Neutrophil (primary cell): ENCODE measurements around the gene SMIM41.

ENCODE experiments used
- H3K27ac ChIP-seq: fragments of 200-600 bp; sonication (generic); 2 replicates; pipeline ENCODE4 v1.5.1; 2016; ENCODE audit warnings: mild to moderate bottlenecking, moderate library complexity
- H3K27me3 ChIP-seq: fragments of 200-600 bp; sonication (generic); 2 replicates; pipeline ENCODE4 v1.6.0; 2016; ENCODE audit warnings: mild to moderate bottlenecking
- H3K36me3 ChIP-seq: fragments of 200-600 bp; sonication (generic); 2 replicates; pipeline ENCODE4 v1.5.1; 2017
- H3K4me1 ChIP-seq, 2 experiments: fragments of 200-600 bp in 1 of 2; sonication (generic) in 1 of 2; 1 replicate in 1 of 2; 2 replicates in 1 of 2; pipeline versions ENCODE4 v1.5.1 to v1.6.1; 2013 to 2016; ENCODE audit warnings: low read depth in 1 of 2, low read length in 1 of 2, mild to moderate bottlenecking in 1 of 2, moderate library complexity in 1 of 2; ENCODE audit not compliant: control insufficient read depth in 1 of 2, insufficient read depth in 1 of 2
- H3K4me3 ChIP-seq, 2 experiments: fragments of 200-600 bp in 1 of 2; sonication (generic) in 1 of 2; 1 replicate in 1 of 2; 2 replicates in 1 of 2; pipeline ENCODE4 v1.5.1; 2013 to 2016; ENCODE audit warnings: low read depth in 1 of 2, low read length in 1 of 2, mild to moderate bottlenecking in 1 of 2, moderate library complexity in 1 of 2
- H3K9me3 ChIP-seq: fragments of 200-600 bp; sonication (generic); 2 replicates; pipeline ENCODE4 v1.5.1; 2016
- TF ChIP-seq, protein P1 (sequence below): fragments of 200-600 bp; sonication (generic); IDR thresholded peaks from 2 replicates; pipeline ENCODE4 v1.5.1; 2016; ENCODE audit warnings: antibody characterized with exemption

The SMIM41 gene

DNA sequence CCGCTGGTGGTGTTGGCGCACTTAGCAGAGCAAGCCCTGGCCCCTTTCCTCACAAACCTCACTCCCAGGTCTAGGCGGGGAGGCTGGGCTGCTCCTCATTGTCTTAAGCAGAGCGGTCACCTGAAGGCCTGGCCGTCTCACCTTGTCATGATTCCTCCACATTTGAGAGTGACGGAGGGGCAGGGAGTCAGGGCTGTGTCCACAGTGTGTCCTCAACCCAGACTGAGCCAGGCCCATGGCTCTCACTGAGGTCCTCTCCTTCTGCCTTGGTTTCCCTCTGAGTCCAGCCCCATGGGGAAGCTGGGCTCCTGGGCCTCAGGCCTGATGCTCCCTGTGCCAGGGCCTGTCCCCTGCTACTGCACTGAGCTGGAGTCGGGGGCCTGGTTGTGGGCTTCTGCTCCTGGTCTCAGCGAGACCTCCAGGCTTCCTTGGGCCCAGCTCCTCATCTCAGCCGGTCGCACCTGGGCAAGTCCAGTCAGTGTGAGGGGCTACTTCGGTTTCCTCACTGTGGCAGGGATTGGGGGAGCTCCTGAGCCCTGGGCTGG lies 67.4 kb downstream of the SMIM41 start:
- H3K27me3 ChIP-seq = peaks cover 19% of the 10 kb centered on the region
- no peaks in the 10 kb centered on the region for H3K36me3 ChIP-seq
- no peak overlapping the region for H3K27ac ChIP-seq
- H3K9me3 ChIP-seq = no peaks in the 10 kb centered on the region
- TF ChIP-seq, protein P1, sequence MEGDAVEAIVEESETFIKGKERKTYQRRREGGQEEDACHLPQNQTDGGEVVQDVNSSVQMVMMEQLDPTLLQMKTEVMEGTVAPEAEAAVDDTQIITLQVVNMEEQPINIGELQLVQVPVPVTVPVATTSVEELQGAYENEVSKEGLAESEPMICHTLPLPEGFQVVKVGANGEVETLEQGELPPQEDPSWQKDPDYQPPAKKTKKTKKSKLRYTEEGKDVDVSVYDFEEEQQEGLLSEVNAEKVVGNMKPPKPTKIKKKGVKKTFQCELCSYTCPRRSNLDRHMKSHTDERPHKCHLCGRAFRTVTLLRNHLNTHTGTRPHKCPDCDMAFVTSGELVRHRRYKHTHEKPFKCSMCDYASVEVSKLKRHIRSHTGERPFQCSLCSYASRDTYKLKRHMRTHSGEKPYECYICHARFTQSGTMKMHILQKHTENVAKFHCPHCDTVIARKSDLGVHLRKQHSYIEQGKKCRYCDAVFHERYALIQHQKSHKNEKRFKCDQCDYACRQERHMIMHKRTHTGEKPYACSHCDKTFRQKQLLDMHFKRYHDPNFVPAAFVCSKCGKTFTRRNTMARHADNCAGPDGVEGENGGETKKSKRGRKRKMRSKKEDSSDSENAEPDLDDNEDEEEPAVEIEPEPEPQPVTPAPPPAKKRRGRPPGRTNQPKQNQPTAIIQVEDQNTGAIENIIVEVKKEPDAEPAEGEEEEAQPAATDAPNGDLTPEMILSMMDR = no peak
- H3K4me1 ChIP-seq = no peaks in the 10 kb centered on the region
- H3K4me3 ChIP-seq = no peak overlapping the region

GRCh38 chr12:52147367-52147963 lies 68.0 kb downstream of the SMIM41 start:
- Histone ChIP-seq H3K27ac (no peak overlapping the region), H3K36me3 (no peaks in the 10 kb centered on the region), H3K27me3 (peaks cover 25% of the 10 kb centered on the region), H3K4me1 (peaks cover 0 to 5% of the 10 kb centered on the region in 2 experiments), H3K4me3 (no peak overlapping the region), H3K9me3 (no peaks in the 10 kb centered on the region)
- TF ChIP-seq, protein P1 = no peak

- Histone ChIP-seq H3K4me1 (peaks cover 0 to 5% of the 10 kb centered on the region in 2 experiments), H3K36me3 (no peaks in the 10 kb centered on the region), H3K27me3 (peaks cover 30% of the 10 kb centered on the region), H3K27ac (no peak overlapping the region), H3K9me3 (no peaks in the 10 kb centered on the region), H3K4me3 (no peak overlapping the region)
- TF ChIP-seq, protein P1 = no peak
Measured at GRCh38 chr12:52147964-52148463, 68.5 kb downstream of the SMIM41 start.

DNA sequence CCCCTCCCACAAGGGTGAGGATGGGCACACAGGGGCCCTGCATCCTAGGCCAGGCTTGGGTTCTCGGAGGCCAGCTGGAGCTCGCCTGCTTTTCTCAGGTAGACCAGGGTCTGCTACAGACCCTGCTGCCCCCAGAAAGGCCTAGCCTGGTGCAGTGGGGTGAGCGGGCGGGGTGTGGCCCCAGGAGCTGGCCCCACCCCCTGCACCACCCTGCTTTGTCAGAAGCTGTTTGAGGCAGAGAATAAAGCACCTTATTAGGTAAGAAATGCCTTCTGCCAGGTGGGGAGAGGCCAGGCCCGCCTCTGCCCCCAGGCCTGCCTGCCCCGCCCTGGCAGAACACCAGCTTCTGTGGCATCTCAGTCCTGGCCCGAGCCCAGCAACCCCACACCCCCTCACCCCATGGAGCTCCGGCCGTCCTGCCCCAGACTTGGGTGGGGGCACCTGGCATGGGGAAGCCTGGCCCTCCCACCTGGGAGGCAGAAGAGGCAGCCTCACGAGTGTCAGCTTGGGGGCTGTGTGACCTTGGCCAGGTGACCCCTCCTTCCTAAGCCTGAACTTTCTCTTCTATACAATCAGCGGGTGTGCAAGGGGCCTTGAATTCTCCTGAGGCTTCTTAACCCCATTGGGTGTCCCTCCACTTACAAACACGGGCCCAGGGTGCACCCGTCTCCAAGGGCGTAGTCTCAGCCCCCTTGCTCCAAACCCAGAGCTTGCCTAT lies 69.1 kb downstream of the SMIM41 start:
- Histone ChIP-seq H3K4me1 (peaks cover 0 to 5% of the 10 kb centered on the region in 2 experiments), H3K36me3 (no peaks in the 10 kb centered on the region), H3K27me3 (peaks cover 36% of the 10 kb centered on the region), H3K27ac (no peak overlapping the region), H3K4me3 (no peak overlapping the region), H3K9me3 (no peaks in the 10 kb centered on the region)
- TF ChIP-seq, protein P1 = no peak

GRCh38 chr12:52149182-52149641 lies 69.7 kb downstream of the SMIM41 start:
- TF ChIP-seq, protein P1 = no peak
- Histone ChIP-seq H3K9me3 (no peaks in the 10 kb centered on the region), H3K36me3 (no peaks in the 10 kb centered on the region), H3K4me1 (peaks cover 0 to 5% of the 10 kb centered on the region in 2 experiments), H3K4me3 (no peak overlapping the region), H3K27ac (no peak overlapping the region), H3K27me3 (peaks cover 42% of the 10 kb centered on the region)
